Spleen (tissue), 13 donors: ENCODE data around the gene SLC25A4. TPM values are rescaled to one million over a fixed set of nuclear protein-coding genes. Genes with fewer than 3 reads are reported as not detected.

Experiments
- DNase-seq: peaks from one replicate; pipeline ENCODE4 v3.0.0-alpha.2; 2020
- H3K27ac ChIP-seq, 8 donors: fragments of 200-600 bp; sonication (generic) in 7 of 8; 1 replicate in 4 of 8; 2 replicates in 4 of 8; pipeline versions ENCODE4 v1.5.0 to v1.8.0; 2016 to 2021; ENCODE audit warnings: inconsistent platforms in 4 of 8, mild to moderate bottlenecking in 4 of 8, moderate library complexity in 1 of 8
- H3K27me3 ChIP-seq, 7 donors: fragments of 200-600 bp; sonication (generic) in 6 of 7; replicated peaks in 1 of 7; 1 replicate in 4 of 7; 2 replicates in 3 of 7; pipeline versions ENCODE4 v1.5.0 to v1.8.0; 2016 to 2021; ENCODE audit warnings: inconsistent platforms in 3 of 7, mild to moderate bottlenecking in 1 of 7
- H3K36me3 ChIP-seq, 6 donors: fragments of 200-600 bp; sonication (generic) in 5 of 6; 1 replicate in 4 of 6; 2 replicates in 2 of 6; pipeline versions ENCODE4 v1.5.0 to v1.8.0; 2016 to 2021; ENCODE audit warnings: inconsistent platforms in 2 of 6
- H3K4me1 ChIP-seq, 6 donors: fragments of 200-600 bp; sonication (generic) in 5 of 6; 1 replicate in 3 of 6; 2 replicates in 3 of 6; pipeline versions ENCODE4 v1.5.0 to v1.8.0; 2016 to 2021; ENCODE audit warnings: inconsistent platforms in 3 of 6
- H3K4me3 ChIP-seq, 8 donors: fragments of 200-600 bp; sonication (generic) in 7 of 8; 1 replicate in 4 of 8; 2 replicates in 4 of 8; pipeline versions ENCODE4 v1.5.0 to v1.8.0; 2016 to 2021; ENCODE audit warnings: inconsistent platforms in 4 of 8, mild to moderate bottlenecking in 4 of 8, moderate library complexity in 2 of 8
- H3K9me3 ChIP-seq, 8 donors: fragments of 200-600 bp; sonication (generic) in 7 of 8; 1 replicate in 4 of 8; 2 replicates in 4 of 8; pipeline versions ENCODE4 v1.5.0 to v1.8.0; 2016 to 2021; ENCODE audit warnings: inconsistent platforms in 4 of 8
- CTCF ChIP-seq, 11 experiments: fragments of 200-600 bp in 7 of 11; fragments of 450-650 bp in 4 of 11; sonication (generic) in 4 of 11; IDR thresholded peaks in 8 of 11; conservative IDR thresholded peaks in 3 of 11; 1 replicate in 7 of 11; 2 replicates in 4 of 11; pipeline versions ENCODE4 v1.4.0 to v1.8.0; 2016 to 2021; ENCODE audit warnings: antibody characterized with exemption in 11 of 11, inconsistent platforms in 4 of 11, mild to moderate bottlenecking in 1 of 11
- POLR2A ChIP-seq, 3 donors: fragments of 450-650 bp; IDR thresholded peaks; one replicate each; pipeline ENCODE4 v1.5.1; 2017; ENCODE audit warnings: antibody characterized with exemption in 3 of 3, mild to moderate bottlenecking in 1 of 3
- POLR2AphosphoS5 ChIP-seq, 3 donors: sonication (generic); formaldehyde crosslinking; IDR thresholded peaks; one replicate each; pipeline ENCODE4 v1.5.1; 2017; ENCODE audit warnings: antibody characterized with exemption in 3 of 3
- WGBS, 5 donors: extraction: QIAGEN DNeasy Blood & Tissue Kit in 3 of 5; methylation state at CpG; one replicate each; pipeline versions ENCODE4 v1.1.5 to v1.1.7; 2013 to 2018; 5-methylcytosine and 5-hydroxymethylcytosine counted together
- intact Hi-C: fragments of 100-400 bp; cut with DNase I; formaldehyde crosslinking; loops from one replicate; pipeline ENCODE4 v1.15.0; 2023; ENCODE audit warnings: low total_unique reads
- long read RNA-seq, 2 donors: transcript quantifications; one replicate each; lab custom pipeline, GENCODE V29; 2026
- polyA plus RNA-seq, 3 donors: library from polyadenylated mRNA; stranded (reverse); fragments of 200-250 nt; gene quantifications; one replicate each; pipeline ENCODE4 v1.2.1, GENCODE V29; 2013
- total RNA-seq, 7 donors: library from RNA; depleted of rRNA in 3 of 7; stranded (reverse); fragments of >200 nt in 3 of 7; fragmentation: NEBNext Ultra II Directional in 4 of 7; extraction: Animal tissue kit (Norgen Biotek cat#: 25700) in 4 of 7; gene quantifications; one replicate each; pipeline versions ENCODE4 v1.1.0 to v1.2.1, GENCODE V29; 2016 to 2021
- donor health status: healthy with polysubstance abuse.
- donor health status: DM: no; HTN: no; CAD: no; lungs with moderate emphysema.
- donor health status: DM: no; HTN: no; CAD: no.
- donor health status: Bipolar disorder and iron deficiency.
- donor health status: healthy.
- donor health status: DM: no; HTN: no; CAD: no.
- donor health status: DM: yes; HTN: yes; CAD: no.

SLC25A4 gene
- total RNA-seq: 10 to 100 TPM in 6 of 7 donors, 1 to 10 TPM in 1; 8.5 to 17.2 (median 12.7) TPM
- 10 to 100 TPM in 1 of 3 donors, 1 to 10 TPM in 2; 6.2 to 11.5 (median 7.9) TPM for polyA plus RNA-seq
- long read RNA-seq, donor 1, full-length matches to known transcripts: 8 of 22 reads
- long read RNA-seq, donor 1, partial matches to known transcripts: 14 of 22 reads
- long read RNA-seq, donor 1, other reads (novel, unspliced or antisense): 0 of 22 reads
- long read RNA-seq, donor 2, full-length matches to known transcripts: 19 of 33 reads
- long read RNA-seq, donor 2, partial matches to known transcripts: 14 of 33 reads
- long read RNA-seq, donor 2, other reads (novel, unspliced or antisense): 0 of 33 reads

DNA sequence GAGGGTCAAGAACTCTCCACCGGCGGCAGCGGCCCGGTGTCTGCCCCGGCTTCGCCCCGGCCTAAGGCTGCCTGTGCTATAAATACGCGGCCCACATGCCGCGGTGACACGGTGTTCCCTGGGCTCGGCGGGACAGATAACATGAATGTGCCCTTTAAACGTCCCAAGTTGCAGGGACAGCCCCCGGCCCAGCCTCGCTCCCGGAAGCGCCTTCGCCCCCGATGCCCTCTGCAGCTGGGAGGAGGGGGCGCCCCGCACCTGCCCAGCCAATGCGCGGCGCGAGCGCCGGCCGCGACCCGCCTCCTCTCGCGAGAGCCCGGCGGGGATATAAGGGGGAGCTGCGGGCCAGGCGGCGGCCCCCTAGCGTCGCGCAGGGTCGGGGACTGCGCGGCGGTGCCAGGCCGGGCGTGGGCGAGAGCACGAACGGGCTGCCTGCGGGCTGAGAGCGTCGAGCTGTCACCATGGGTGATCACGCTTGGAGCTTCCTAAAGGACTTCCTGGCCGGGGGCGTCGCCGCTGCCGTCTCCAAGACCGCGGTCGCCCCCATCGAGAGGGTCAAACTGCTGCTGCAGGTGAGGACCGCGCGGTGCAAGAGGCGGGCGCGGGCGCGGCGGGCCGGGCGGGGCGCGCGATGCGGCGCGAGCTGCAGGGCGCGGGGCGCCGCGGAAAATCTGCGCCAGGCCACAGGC is at the start of gene SLC25A4:
TSS of gene SLC25A4 (plus strand) at position 355 of the 689 bp plus-strand sequence. CDS start at position 462, 107 bp downstream.
- Histone ChIP-seq H3K4me3 (peak within 1 kb of the TSS; percentile 53 to 87 (median 64)), H3K36me3 (peaks cover 0 to 10% (median 0%) of the 10 kb centered on the region in 6 donors), H3K9me3 (no peaks in the 10 kb centered on the region), H3K27me3 (peaks cover 0 to 27% (median 0%) of the 10 kb centered on the region in 7 donors), H3K4me1 (peaks cover 6 to 36% (median 25%) of the 10 kb centered on the region in 6 donors), H3K27ac (peak within 1 kb of the TSS; percentile 30 to 87 (median 75))
- TF ChIP-seq CTCF (IDR thresholded peaks at IDR 0.05 in 8 of 11, conservative IDR thresholded peaks at IDR 0.05 in 3 of 11) (peak; percentile 22 to 74 (median 54)), POLR2AphosphoS5 (IDR thresholded peaks at IDR 0.05) (peak; percentile 95 to 97 (median 97)), POLR2A (IDR thresholded peaks at IDR 0.05) (peak in 2 of 3 donors; percentile 61 to 86)
- intact Hi-C loops: no loop called here
- DNase-seq: peak; percentile 95
- 0 to 1% (median 0%) methylated on average over 8 to 87 of the region's 87 CpGs for WGBS, 5 donors

DNA sequence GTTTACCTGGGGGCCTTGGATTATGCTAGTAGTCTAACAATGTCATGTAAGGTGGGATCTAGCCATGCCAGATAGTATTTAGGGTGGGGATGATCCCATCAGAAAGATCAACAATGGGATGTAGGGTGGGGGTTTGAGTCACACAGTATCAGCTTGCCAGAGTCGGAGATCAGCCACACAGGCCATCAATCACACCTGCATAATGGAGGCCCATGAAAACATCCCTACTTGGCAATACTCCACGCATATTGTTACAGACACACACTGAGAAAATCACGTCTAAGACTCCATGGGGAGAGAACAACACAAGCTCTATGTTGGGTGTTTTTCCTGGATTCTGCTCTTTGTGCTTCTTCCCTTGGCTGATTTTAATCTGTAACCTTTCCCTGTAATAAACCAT is 49.5 kb upstream of the SLC25A4 start:
- TF ChIP-seq CTCF (IDR thresholded peaks at IDR 0.05 in 8 of 11, conservative IDR thresholded peaks at IDR 0.05 in 3 of 11): no peak
- no peak for TF ChIP-seq POLR2AphosphoS5 (IDR thresholded peaks at IDR 0.05)
- TF ChIP-seq POLR2A (IDR thresholded peaks at IDR 0.05): no peak
- whole genome bisulfite sequencing, 5 donors: 81 to 96% (median 90%) methylated on average over 3 of the region's 3 CpGs
- Histone ChIP-seq H3K27ac (no peak overlapping the region), H3K4me3 (no peak overlapping the region), H3K9me3 (no peaks in the 10 kb centered on the region), H3K36me3 (no peaks in the 10 kb centered on the region), H3K4me1 (no peaks in the 10 kb centered on the region), H3K27me3 (peaks cover 0 to 3% (median 0%) of the 10 kb centered on the region in 7 donors)
- no peak for DNase-seq
- intact Hi-C loops: loop anchor here (2.0 to 10.0 kb wide), 2 partner anchors 49 to 349 kb away; no protein-coding TSS in a partner anchor

DNA sequence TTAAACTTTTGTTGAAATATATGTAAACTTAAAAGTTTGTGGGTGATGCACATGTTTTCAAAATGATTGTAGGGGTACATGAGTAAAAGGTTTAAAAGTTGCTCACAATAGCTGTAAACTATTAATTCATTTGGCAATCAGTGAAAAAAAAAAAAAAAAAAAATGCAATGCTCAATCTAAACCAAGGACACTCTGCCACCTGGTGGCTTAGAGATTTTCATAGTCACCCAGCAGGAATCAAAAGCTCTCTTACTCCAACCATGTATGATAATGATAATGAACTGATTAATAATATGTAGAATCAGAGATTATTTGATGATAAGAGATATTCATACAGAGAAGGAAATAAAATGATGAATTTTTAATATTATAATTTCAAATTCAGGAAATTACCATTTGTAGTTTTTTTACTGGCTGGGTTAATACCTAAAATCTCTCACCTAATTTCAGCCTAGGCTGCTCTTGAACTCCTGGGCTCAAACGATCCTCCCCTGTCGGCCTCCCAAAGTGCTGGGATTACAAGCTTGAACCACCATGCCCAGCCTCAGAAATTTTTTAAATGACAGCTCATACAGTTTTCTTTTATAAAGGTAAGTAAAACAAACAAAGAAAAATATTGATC is 46.9 kb upstream of the SLC25A4 start:
- peak in 9 of 11 experiments; percentile 10 to 70 (median 60) for TF ChIP-seq CTCF (IDR thresholded peaks at IDR 0.05 in 8 of 11, conservative IDR thresholded peaks at IDR 0.05 in 3 of 11)
- no peak for TF ChIP-seq POLR2A (IDR thresholded peaks at IDR 0.05)
- TF ChIP-seq POLR2AphosphoS5 (IDR thresholded peaks at IDR 0.05): no peak
- Histone ChIP-seq H3K4me1 (no peaks in the 10 kb centered on the region), H3K27me3 (peaks cover 0 to 13% (median 0%) of the 10 kb centered on the region in 7 donors), H3K27ac (no peak overlapping the region), H3K9me3 (no peaks in the 10 kb centered on the region), H3K36me3 (no peaks in the 10 kb centered on the region), H3K4me3 (no peak overlapping the region)
- DNase-seq: no peak
- intact Hi-C loops: loop anchor here (10.0 kb wide), 1 partner anchor 351 kb away; no protein-coding TSS in a partner anchor
- WGBS, 5 donors: 32 to 46% (median 40%) methylated on average over 2 of the region's 2 CpGs
